GM04503 (cell line): ENCODE data around the gene ATP8B3.
"Not testable (repeated sequence)": the region's sequence is repeated elsewhere in the genome, so short reads cannot be mapped to it uniquely, and the experiment has no call there.

ENCODE experiments used
- DNase-seq: peaks from one replicate; pipeline ENCODE4 v3.0.0-alpha.2; 2012; ENCODE audit warnings: low read depth

The ATP8B3 gene

DNA sequence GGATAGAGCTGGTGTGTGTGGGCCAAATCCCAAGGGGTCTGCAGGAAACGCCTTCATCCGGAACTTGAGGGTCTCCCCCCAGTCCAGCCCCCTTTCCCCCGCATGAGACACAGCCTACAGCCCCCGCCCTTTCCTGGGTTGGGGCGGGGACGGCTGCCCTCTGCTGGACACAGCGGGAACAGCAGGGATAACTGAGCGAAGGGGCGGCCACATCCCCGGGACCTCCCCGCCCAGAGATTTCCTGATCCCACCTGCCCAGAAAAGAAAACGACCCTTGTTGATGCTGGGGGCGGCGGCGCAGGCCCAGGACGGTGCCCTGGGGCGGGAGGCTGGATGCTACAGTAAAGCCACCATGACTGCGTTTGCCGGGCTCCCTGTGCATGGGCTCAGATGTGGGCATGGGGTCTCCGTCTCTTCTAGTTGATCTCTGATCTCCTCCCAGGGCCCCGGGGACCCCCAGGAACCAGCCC, 44.6 kb downstream of the ATP8B3 start:
- no peak for DNase-seq

DNA sequence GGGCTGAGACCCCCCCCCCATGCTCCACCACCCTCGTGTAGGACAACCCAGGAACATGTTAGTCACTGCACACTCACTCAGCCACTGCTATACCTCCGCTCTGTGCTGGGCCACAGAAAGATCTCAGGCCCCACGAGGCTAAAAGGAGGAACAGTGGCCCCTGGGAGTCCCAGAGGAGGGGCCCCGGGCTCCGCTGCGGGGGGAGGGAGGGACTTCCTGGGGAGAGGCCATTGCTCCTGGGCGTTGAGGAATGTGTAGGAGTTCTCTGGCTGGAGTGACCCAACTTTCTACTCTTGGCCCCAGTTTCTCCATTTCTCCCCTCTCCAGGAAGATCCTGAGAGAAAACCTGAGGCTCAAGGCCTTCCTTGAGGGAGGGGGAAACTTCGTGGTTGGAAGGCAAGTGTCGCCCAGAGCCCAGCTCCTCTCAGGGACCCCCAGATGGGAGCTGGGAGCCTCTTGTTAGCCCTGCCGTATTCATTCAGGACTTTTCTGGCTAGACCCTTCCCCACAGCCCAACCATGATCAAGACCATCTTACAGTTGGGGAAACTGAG, 45.2 kb downstream of the ATP8B3 start:
- DNase-seq = no peak

DNA sequence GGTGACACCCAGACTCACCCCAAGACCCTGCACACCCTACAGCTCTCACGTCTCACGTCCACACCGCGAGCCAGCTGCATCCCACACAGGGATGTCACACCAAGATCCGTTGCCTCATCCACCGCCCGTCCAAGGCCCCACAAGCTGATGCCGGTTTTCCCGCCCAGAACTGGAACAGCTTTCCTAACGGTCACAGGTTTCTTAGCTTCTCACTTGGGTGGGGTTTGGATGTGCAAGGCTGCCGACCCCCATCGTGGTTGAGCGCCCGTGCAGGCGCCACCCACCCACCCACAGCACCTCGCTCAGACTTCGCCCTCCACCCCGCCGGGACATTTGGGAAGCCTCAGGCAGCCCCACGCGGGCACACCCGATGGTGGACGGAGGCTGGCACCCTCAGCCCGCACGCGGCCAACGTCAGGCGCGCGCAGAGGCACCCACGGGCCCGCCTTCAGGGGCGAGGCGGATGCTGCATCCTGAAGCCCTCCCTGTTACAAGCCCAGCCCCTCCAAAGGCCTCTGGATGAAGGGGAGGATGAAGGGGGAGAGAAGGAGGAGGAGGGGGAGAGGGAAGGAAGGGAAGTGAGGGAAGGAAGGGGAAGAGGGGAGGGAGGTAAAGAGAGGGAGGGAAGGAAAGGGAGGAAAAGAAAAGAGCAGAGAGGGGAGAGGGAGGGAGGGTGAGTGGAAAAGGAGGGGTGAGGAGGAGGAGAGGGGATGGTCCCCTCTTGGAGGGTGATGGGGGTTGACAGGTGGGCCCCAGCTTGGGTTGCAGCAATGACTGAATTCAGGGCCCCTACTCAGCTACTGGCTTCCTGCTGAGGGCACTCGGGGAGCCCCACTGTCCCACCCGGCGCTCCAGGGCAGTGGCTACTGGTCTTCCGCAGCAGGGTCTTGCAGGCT, 45.9 kb downstream of the ATP8B3 start:
- no peak for DNase-seq

DNA sequence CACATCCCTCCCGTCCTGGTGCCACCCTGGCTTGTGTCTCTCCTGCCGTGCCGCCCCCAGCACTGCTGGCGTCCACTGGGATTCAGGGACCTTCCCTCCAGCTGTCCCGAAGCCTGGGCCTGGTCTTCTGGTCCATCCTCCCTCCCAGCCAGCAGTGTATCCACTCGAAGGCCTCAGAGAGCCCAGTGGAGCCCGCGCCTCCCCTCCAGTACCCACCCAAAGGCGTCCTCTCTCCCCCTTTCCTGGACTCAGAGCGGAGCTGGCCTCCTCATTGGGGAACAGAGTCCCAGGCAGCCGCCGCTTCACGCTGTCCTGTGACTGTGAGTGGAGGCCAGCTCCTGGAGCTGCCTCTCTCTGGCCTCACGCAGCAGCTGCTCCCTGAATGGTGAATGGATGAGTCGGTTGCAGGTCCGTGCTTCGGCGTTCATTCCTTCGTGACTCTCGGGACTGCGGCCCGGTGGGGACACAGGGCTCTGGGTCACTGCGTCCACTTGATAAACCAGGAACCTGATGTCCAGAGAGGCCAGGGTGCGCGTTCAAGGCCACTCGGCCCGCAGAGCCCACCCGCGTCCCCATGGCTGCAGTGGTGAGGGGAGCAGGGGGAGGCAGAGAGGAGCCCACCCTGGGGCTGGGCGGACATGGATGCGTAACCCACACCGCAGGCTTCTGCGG, 46.7 kb downstream of the ATP8B3 start:
- DNase-seq = no peak

DNA sequence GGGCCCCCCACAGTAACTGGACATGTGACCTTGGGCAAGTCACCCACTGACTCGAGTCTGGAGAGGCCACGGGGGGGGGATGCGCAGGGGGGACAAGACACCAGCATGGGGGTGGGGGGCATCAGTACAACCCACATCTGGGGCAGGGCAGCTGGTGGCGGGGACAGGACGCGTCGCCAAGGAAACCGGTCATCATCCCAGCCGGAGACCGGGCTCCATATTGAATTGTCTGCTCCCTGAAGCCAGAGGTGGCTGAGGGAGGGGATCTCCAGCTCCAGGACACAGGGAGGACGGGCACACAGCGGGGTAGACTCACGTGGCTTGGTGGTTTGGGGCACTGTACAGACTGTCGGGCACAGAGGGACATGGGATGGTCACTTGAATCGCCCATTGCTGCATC, 47.3 kb downstream of the ATP8B3 start:
- DNase-seq = no peak

DNA sequence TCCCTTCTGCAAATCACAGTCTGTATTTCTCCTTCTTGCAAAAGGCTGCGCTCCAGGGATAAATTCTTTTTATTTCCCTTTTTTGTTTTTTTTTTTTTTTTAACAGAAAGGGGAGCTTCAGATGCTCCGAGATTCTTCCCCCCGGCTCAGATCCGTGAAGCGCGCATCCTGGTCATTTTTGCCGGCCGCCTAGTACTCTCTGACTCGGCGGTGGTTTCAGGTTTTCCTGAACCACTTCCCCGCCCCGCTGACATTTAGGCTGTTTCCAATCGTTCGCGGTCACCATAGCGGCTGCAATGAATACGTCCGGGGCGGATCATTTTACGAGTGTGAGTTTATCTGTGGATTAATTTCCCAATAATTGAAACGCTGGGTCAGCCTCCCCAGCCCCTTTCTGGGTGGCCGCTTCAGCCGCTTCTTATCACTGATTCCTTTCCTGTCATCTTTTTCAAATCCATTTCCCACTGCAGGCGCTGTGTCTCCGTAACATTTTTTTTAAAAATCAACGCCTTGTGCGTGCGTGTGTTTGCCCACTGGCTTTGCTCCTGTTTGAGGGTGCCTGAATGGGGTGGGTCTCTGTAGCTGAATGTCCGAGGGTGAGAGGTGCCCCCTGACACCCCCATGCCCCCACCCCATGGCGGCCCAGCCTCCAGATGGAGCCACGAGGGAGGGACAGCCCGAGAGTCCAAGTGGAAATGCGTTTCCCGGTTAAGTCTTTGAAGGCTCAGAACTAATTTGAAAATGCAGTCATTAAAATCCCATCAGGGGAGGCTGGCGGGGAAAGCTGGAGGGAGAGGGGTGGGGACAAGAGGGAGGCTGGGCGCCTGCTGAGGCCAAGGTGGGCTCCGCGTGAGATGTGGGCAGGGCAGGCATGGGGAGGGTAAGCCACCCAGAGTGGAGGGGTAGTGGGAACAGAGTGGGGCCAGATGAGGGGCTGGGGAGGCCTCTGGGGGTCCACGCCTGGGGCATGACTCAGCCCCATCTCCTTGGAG, 48.1 kb downstream of the ATP8B3 start:
- DNase-seq = no peak

DNA sequence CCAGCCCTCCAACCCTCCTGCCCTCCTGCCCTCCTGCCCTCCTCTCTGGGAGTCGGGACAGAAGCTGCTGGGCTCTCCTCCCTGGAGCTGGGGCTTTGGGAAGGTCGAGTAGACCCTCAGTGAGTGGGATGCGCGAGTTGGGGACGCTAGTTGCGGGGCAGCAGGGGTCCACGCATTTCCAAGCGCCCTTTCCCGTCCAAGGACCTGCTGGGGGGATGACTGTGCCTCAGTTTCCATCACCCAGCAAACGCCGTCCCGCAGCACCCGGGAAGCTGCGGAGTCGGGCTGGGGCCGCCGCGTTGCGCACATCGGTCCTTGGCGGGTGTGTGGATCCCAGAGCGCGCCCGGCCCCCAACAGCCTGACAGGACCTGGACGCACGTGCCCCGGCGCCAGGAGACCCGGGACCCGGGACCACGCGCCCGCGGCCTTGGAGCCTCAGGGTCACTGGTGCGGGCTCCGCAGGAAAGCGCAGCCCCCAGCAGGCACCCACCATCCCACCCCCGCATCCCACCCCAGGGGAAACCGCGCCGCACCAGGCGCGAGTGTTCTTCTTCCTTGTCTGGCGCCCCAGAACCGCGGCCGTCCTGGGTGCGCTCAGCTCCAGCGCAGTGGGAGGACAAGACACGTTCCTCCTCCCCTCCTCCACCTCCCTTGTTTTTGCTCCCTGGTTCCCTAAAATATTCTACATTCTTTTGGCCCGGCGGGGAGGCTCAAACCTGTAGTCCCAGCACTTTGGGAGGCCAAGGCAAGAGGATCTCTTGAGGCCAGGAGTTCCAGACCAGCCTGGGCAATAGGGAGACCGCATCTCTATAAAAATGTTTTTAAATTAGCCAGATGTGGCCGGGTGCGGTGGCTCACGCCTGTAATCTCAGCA, 49.6 kb downstream of the ATP8B3 start:
- no peak for DNase-seq

DNA sequence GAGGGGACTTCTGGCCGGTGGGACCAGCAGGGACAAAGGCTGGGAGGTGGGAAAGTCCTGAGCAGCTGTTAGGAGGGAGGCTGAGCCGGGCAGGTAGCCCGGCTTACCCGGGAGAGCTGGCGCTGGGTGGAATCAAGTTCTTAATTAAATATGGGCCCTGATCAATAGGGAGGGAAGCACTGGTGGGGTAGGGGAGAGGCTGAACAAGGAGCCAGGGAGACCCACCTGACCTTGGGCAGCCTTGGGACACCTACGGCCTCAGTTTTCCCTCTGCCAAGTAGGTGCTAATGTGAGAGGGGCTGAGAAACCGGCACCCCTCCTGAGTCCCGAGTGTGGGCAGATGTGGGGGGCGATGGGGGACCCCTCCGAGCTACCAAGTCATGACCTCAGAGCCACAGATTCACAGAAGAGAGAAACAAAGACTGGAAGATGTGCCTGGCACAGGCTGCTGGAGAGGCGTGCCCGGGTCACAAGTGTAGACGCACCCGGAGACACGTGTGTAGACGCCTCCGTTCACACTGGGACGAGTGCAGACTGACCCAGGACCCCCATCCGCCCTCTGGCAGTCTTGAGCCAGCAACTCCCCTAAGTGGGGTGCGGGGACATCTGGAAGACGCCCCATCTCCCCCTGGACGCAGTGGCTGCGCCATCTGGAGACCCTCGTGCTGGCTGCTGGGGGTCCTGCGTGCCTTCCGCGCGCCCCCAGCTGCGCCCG, 50.4 kb downstream of the ATP8B3 start:
- DNase-seq = no peak

DNA sequence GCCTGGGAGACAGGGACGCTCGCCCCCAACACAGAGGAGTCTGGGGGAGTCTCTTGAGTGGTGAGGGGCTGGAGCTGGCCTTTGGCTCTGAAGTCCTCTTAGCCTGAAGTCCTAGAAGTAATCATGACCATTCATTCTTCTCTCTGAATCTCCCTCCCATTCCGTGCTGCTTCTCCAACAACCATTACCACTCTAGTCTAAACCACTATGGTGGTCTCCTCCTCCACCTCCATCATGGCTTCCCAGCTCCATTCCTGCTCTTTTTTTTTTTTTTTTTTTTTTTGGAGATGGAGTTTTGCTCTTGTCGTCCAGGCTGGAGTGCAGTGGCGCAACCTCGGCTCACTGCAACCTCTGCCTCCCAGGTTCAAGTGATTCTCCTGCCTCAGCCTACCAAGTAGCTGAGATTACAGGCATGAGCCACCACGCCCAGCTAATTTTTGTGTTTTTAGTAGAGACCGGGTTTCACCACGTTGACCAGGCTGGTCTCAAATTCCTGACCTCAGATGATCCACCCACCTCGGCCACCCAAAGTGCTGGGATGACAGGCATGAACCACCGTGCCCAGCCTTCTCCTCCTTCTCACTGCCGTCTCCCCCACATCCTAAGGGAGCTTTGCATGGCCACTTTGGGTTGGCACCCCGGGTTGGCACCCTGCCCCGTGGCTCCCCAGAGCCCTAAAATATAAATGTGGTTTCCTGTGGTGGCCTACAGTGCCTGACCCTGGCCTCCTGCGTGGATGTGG, 51.1 kb downstream of the ATP8B3 start:
- not testable (repeated sequence) for DNase-seq

DNA sequence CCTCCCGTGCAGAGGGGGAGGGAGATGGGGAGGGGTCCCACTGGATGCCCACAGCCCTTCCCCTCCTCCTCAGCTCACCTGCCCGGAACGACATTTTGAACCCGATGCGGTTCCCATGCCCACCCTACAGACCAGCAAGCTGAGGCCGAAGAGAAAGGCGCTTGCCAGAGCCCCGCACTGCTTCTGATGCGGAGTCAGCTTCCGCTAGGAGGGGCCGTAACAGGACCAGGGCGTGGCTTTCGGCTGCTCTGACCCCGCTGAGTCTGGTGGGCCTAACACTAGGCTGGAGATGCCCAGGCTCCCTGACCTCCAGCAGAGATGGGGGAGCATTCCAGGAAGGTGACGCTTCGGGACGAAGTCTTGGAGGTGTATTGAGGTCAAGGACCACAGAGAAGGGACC, 52.1 kb downstream of the ATP8B3 start:
- no peak for DNase-seq

DNA sequence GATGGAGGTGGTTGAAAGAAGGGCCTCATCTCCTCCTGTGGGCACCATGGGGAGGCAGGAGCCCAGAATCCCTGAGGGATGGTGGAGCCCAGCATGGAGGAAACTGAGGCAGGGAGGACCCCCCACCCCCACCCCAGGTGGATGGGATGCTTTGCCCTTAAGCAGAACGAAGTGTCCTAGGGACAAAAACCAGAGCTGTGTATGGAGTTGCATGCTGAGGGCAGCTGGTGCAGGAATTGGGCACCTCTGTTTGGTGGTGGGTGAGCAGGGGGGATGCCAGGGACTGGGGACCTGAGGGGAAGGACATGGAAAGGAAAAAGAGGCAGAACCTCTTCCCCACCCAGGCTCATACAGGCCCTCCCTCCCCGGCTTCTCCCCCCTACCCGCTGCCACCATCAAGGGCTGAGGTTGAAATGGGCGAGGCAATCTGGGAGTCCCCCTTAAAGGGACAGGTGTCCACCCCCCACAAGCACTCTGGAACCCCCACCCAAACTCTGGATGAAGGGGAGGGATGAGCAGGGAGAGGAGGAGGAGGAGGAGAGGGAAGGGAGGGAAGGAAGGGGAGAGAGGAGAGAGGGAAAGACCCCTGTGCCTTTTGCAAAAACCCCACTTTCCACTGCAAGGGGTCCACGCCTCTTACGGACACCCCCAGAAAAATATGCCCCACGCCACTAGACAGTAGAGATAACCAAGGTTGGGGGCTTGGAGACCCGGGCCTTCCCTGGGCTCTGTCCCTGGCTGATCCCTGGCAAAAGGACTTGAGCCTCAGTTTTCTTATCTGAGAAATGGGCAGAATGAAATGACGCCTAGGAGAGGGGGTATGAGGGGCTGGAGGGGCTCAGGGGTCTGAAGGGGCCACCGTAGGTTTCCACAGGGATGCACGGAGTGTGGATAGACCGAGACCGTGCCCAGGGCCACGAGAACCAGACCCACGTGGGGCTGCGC, 52.8 kb downstream of the ATP8B3 start:
- no peak for DNase-seq

DNA sequence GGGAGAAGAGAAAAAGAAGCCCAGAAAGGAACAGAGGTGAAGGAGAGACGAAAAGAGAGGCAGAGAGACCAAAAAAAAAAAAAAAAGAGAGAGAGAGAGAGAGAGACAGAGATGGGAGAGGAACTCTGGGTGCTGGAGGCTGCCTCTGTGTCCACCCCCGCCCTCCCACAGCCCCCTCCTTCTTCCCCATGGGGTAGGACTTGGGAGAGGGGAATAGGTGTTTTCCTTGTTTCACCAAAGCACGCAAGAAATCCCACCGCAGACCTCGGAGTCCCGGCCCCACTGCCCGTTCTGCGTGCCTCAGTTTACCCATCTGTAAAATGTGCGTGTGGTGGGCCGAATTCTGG, 53.9 kb downstream of the ATP8B3 start:
- DNase-seq = no peak

DNA sequence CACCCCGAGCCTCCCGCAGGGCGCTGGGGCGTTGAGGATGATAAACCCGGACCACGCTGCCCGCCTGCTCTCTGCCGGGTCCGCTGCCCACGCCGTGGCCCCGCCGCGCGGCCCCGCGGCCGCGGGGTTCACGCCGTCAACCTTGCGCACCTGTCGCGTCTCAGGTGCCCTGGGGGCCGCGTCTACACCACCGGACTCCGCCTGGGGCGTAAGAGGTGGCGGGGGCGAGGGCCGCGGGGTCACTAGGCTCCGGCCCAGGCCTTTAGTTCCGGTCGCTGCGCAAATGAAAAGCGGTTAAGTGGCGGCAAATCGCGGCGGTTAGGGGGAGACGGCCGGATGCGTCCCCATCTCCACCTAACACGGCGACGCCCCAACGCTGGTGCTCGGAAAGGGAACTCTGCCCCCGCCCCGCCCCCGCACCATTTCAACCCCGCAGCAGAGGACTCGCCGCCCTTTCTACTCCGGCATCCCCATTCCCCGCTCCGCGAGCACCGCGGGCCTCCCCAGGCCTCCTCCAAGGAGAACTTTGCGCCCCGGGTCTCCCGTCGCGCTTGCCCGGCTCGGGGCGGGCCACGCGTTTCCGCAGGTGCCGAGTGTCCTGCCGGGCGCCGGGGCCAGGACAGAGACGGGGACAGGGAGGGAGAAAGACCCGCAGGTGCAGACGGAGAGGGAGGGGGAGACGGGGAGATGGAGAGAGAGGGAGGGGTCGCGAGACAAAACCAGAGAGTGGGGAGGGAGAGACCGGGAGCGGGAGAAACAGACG, 54.4 kb downstream of the ATP8B3 start:
- no peak for DNase-seq

DNA sequence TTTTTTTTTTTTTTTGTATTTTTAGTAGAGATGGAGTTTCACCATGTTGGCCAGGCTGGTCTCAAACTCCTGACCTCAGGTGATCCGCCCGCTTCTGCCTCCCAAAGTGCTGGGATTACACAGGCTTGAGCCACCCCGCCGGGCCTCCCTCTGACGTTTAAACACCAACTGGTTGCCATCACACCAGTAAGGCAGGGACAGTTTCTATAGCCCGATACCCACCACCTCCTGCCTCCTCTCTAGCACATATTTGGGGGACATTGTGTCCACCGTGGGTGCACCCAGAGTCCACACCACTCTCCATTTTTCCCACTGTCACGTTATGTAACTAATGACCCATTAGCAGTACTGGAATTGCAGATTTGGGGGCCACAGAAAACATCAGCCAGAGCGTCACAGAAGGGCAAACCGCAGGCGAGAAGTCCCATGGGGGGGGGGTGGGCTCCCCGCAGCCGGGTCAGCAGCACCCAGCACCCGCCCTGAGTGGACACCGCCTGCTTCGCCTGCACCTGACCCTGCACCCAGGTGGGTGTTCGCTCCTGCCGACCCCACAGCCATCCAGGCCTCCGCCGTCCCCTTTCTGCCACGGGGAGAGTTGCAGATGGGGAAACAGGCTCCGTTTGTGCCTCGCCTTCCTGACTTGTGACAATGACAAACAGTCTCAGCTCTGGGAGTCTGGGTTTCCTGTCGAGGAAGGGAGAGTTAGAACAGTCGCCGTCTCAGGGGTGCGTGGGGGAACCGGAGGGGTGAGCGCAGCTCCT, 55.2 kb downstream of the ATP8B3 start:
- DNase-seq = no peak

DNA sequence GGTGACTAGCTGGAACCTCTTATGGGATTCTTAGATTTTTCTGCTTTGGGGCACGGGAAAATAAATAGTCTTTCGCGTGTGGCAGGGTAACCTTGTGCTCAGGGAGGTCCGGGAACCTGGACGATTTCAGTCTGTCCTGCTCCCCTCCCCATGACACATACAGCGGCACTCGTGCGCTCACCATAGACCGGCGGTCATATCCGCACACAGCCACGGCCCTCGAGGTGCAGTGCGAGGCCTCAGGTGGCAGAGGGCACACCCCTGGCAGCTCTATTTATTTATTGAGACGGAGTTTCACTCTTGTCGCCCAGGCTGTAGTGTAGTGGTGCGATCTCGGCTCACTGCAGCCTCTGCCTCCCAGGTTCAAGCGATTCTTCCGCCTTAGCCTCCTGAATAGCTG, 55.8 kb downstream of the ATP8B3 start:
- no peak for DNase-seq

DNA sequence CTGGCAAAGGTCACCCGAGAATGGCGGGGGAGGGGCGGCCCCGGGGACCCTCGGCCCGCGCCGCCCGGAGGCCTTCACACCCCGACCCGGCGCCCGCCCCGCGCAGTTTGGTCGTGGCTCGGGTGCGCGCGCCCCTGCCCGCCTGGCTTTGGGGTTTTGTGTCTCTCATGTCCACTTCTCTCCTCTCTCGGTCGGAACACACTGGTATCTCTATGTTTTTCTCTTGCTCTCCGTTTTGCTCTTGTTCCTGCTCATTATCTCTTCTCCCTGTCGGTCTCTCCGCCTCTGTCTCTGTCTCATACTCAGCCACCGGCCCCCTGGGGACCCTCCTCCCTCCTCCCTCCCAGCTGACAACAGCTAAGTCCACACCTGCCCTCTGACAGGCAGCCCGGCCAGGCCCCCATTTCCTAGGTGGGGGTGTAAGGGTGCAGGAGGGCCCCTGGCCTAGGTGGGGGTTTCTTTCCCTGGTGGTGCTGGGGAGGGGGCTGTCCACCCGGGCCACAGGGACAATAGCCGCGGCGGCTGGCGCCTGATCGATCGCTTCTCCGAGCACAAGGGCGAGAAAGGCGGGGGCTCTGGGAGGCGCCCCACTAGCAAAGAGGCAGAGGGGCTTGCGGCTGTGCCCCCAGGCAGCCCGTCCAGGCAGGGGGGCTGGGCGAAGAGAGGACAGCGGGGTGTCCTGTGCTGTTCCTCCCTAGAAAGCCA, 56.5 kb downstream of the ATP8B3 start:
- no peak for DNase-seq
